ENCODE measurements around the gene SLC27A4.

SLC27A4 gene

GRCh38 chr9:128365525-128365924, 25.2 kb downstream of the SLC27A4 start:
- DNase-seq (ENCODE audit: low read depth in 2 of 2): no peak

- no peak for DNase-seq (ENCODE audit: low read depth in 2 of 2)
Observed at GRCh38 chr9:128369024-128369706, 28.8 kb downstream of the SLC27A4 start.

- no peak for DNase-seq (ENCODE audit: low read depth in 2 of 2)
Observed at GRCh38 chr9:128370367-128370751, 30.0 kb downstream of the SLC27A4 start.

- peak; percentile 92 to 93 for DNase-seq (ENCODE audit: low read depth in 2 of 2)
Observed at GRCh38 chr9:128370752-128371629, 30.7 kb downstream of the SLC27A4 start, which contains the start of gene URM1. Gene URM1 (plus strand): TSS chr9:128371374. CDS start chr9:128371381, 7 bp downstream.

- no peak for DNase-seq (ENCODE audit: low read depth in 2 of 2)
Observed at GRCh38 chr9:128371630-128372117, 31.3 kb downstream of the SLC27A4 start.

- no peak for DNase-seq (ENCODE audit: low read depth in 2 of 2)
Observed at GRCh38 chr9:128372188-128372641, 31.9 kb downstream of the SLC27A4 start.

- DNase-seq (ENCODE audit: low read depth in 2 of 2): no peak
Observed at GRCh38 chr9:128372784-128373183, 32.5 kb downstream of the SLC27A4 start.

- no peak for DNase-seq (ENCODE audit: low read depth in 2 of 2)
Observed at GRCh38 chr9:128374221-128374675, 33.9 kb downstream of the SLC27A4 start.

GRCh38 chr9:128375865-128376264, 35.5 kb downstream of the SLC27A4 start:
- DNase-seq (ENCODE audit: low read depth in 2 of 2): no peak

GRCh38 chr9:128382261-128382660, 41.9 kb downstream of the SLC27A4 start:
- no peak for DNase-seq (ENCODE audit: low read depth in 2 of 2)

- no peak for DNase-seq (ENCODE audit: low read depth in 2 of 2)
Observed at GRCh38 chr9:128383007-128383753, 42.9 kb downstream of the SLC27A4 start.

- DNase-seq (ENCODE audit: low read depth in 2 of 2): no peak
Observed at GRCh38 chr9:128383791-128384190, 43.5 kb downstream of the SLC27A4 start.

- no peak for DNase-seq (ENCODE audit: low read depth in 2 of 2)
Observed at GRCh38 chr9:128384801-128385495, 44.6 kb downstream of the SLC27A4 start.

GRCh38 chr9:128385496-128386460, 45.5 kb downstream of the SLC27A4 start:
- no peak for DNase-seq (ENCODE audit: low read depth in 2 of 2)

GRCh38 chr9:128388150-128388549, 47.8 kb downstream of the SLC27A4 start:
- no peak for DNase-seq (ENCODE audit: low read depth in 2 of 2)

- no peak for DNase-seq (ENCODE audit: low read depth in 2 of 2)
Observed at GRCh38 chr9:128389395-128390149, 49.2 kb downstream of the SLC27A4 start.

GRCh38 chr9:128390150-128390812, 50.0 kb downstream of the SLC27A4 start:
- no peak for DNase-seq (ENCODE audit: low read depth in 2 of 2)

GRCh38 chr9:128390813-128391711, 50.7 kb downstream of the SLC27A4 start:
- no peak for DNase-seq (ENCODE audit: low read depth in 2 of 2)
